Stomach (tissue), 4 donors: Measurements from ENCODE around the gene PINLYP.

Experiments used
- CTCF ChIP-seq, 7 experiments: fragments of 450-650 bp in 4 of 7; fragments of 200-600 bp in 3 of 7; sonication (generic) in 3 of 7; IDR thresholded peaks; one replicate each; pipeline ENCODE4 v1.5.1; 2016 to 2019; ENCODE audit warnings: antibody characterized with exemption in 7 of 7, control low read depth in 2 of 7, mild to moderate bottlenecking in 1 of 7
- EP300 ChIP-seq: sonication (generic); formaldehyde crosslinking; IDR thresholded peaks from one replicate; pipeline ENCODE4 v1.6.1; 2017; ENCODE audit warnings: antibody characterized with exemption
- POLR2AphosphoS5 ChIP-seq, 3 donors: sonication (generic); formaldehyde crosslinking; IDR thresholded peaks; one replicate each; pipeline ENCODE4 v1.6.1; 2016; ENCODE audit warnings: antibody characterized with exemption in 3 of 3

GRCh38 chr19:43619262-43620060 lies 43.9 kb downstream of the PINLYP start, which contains the start of gene ZNF428:
- TF ChIP-seq CTCF (IDR thresholded peaks at IDR 0.05) (no peak), EP300 (no peak), POLR2AphosphoS5 (IDR thresholded peaks at IDR 0.05) (peak; percentile 38 to 87 (median 77))
